ENCODE results near the gene ZNF441. TPM values are rescaled to one million over a fixed set of nuclear protein-coding genes. Genes with fewer than 3 reads are reported as not detected.

The ZNF441 gene
- polyA plus RNA-seq, 6 donors from 2014 or later = 5.9 to 16.0 (median 13.7) TPM

DNA sequence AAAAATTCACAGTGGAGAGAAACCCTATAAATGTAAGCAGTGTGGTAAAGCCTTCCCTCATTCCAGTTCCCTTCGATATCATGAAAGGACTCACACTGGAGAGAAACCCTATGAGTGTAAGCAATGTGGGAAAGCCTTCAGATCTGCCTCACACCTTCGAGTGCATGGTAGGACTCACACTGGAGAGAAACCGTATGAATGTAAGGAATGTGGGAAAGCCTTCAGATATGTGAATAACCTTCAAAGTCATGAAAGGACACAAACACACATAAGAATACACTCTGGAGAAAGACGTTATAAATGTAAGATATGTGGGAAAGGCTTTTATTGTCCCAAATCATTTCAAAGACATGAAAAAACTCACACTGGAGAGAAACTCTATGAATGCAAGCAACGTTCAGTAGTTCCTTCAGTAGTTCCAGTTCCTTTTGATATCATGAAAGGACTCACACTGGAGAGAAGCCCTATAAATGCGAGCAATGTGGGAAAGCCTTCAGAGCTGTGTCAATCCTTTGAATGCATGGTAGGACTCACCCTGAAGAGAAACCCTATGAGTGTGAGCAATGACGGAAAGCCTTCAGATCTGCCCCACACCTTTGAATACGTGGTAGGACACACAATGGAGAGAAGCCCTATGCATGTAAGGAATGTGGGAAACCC is 65.6 kb downstream of the ZNF441 start:
- Mint-ChIP-seq H3K4me1 (peaks cover 0 to 8% (median 0%) of the 10 kb centered on the region in 3 donors), H3K27me3 (no peaks in the 10 kb centered on the region), H3K27ac (no peak overlapping the region), H3K9me3 (peaks cover 5 to 43% (median 40%) of the 10 kb centered on the region in 7 donors), H3K36me3 (peaks cover 33 to 45% of the 10 kb centered on the region in 2 donors), H3K4me3 (no peak overlapping the region)
- ATAC-seq (ENCODE audit: low read depth in 2 of 2) = no peak
- no peak for DNase-seq

- H3K36me3 Mint-ChIP-seq = peaks cover 33 to 40% of the 10 kb centered on the region in 2 donors
- H3K27ac Mint-ChIP-seq = no peak overlapping the region
Measured at GRCh38 chr19:11833541-11833940, 66.7 kb downstream of the ZNF441 start.

More at GRCh38 chr19:11833541-11833940, 66.7 kb downstream of the ZNF441 start:
- Mint-ChIP-seq H3K9me3 (peaks cover 5 to 43% (median 40%) of the 10 kb centered on the region in 7 donors), H3K4me3 (no peak overlapping the region), H3K27me3 (no peaks in the 10 kb centered on the region), H3K4me1 (peaks cover 0 to 4% (median 0%) of the 10 kb centered on the region in 3 donors)
- DNase-seq = no peak
- no peak for ATAC-seq (ENCODE audit: low read depth in 2 of 2)

Other genes starting within 250 kb of the ZNF441 start
- gene ECSIT, start 237.9 kb upstream of the ZNF441 start, polyA plus RNA-seq (ENCODE audit: low read depth in 6 of 6) = 10 to 100 TPM; 29.7 to 51.2 (median 34.5) TPM
- gene CNN1, start 228.1 kb upstream of the ZNF441 start, polyA plus RNA-seq (ENCODE audit: low read depth in 6 of 6) = under 1 TPM in 2 of 6 donors, not detected in 4; 0.65 TPM
- gene ELOF1, start 207.8 kb upstream of the ZNF441 start, polyA plus RNA-seq (ENCODE audit: low read depth in 6 of 6) = 100 to 1,000 TPM in 3 of 6 donors, 10 to 100 TPM in 3; 85.9 to 118 (median 99.2) TPM
- 10 to 100 TPM; 17.4 to 44.2 (median 24.6) TPM for gene ACP5, start 189.4 kb upstream of the ZNF441 start, polyA plus RNA-seq (ENCODE audit: low read depth in 6 of 6)
- 10 to 100 TPM in 5 of 6 donors, 1 to 10 TPM in 1; 9.6 to 15.8 (median 13.3) TPM for gene ZNF627, start 169.5 kb upstream of the ZNF441 start, polyA plus RNA-seq (ENCODE audit: low read depth in 6 of 6)
- gene ZNF823, start 28.1 kb upstream of the ZNF441 start, polyA plus RNA-seq (ENCODE audit: low read depth in 6 of 6) = 1 to 10 TPM in 5 of 6 donors, not detected in 1; 1.2 to 3.0 (median 1.7) TPM
- under 1 TPM in 3 of 6 donors, not detected in 3; 0.25 to 0.40 (median 0.29) TPM for gene ZNF491, start 31.5 kb downstream of the ZNF441 start, polyA plus RNA-seq (ENCODE audit: low read depth in 6 of 6)
- gene ZNF440, start 47.3 kb downstream of the ZNF441 start, polyA plus RNA-seq (ENCODE audit: low read depth in 6 of 6) = 1 to 10 TPM; 1.5 to 7.4 (median 3.2) TPM
- 10 to 100 TPM in 1 of 6 donors, 1 to 10 TPM in 4, not detected in 1; 7.4 to 13.6 (median 9.3) TPM for gene ZNF439, start 81.7 kb downstream of the ZNF441 start, polyA plus RNA-seq (ENCODE audit: low read depth in 6 of 6)
- 1 to 10 TPM in 3 of 6 donors, under 1 TPM in 3; 0.30 to 2.3 (median 0.95) TPM for gene ZNF69, start 120.8 kb downstream of the ZNF441 start, polyA plus RNA-seq (ENCODE audit: low read depth in 6 of 6)
- gene ZNF700, start 158.1 kb downstream of the ZNF441 start, polyA plus RNA-seq (ENCODE audit: low read depth in 6 of 6) = 1 to 10 TPM in 5 of 6 donors, not detected in 1; 1.9 to 4.6 (median 3.3) TPM
- 1 to 10 TPM in 5 of 6 donors, not detected in 1; 3.8 to 8.2 (median 6.0) TPM for gene ZNF763, start 198.0 kb downstream of the ZNF441 start, polyA plus RNA-seq (ENCODE audit: low read depth in 6 of 6)

All from naive B cell (primary cell).